ENCODE measurements around the gene SERP2. TPM values are rescaled to one million over a fixed set of nuclear protein-coding genes. Genes with fewer than 3 reads are reported as not detected.

The SERP2 gene
- total and polyA plus RNA-seq, 3 experiments from 2014 or later, result 0.47 to 0.57 (median 0.51) TPM

GRCh38 chr13:44412346-44412935 lies 38.8 kb downstream of the SERP2 start:
- no peak overlapping the region for H3K27ac Mint-ChIP-seq
- Histone ChIP-seq H3K4me1 (ENCODE audit: insufficient read depth, low read length) (no peaks in the 10 kb centered on the region), H3K36me3 (ENCODE audit: insufficient read depth, low read length) (no peaks in the 10 kb centered on the region), H3K27ac (ENCODE audit: low read depth, low read length) (no peak overlapping the region), H3K4me3 (ENCODE audit: low read length) (no peak overlapping the region), H3K9me3 (ENCODE audit: low read length) (no peaks in the 10 kb centered on the region), H3K27me3 (ENCODE audit: insufficient read depth, low read length, poor library complexity, severe bottlenecking) (no peaks in the 10 kb centered on the region)
- H3K9me3 Mint-ChIP-seq, result no peaks in the 10 kb centered on the region
- H3K36me3 Mint-ChIP-seq, result no peaks in the 10 kb centered on the region
- POLR2A ChIA-PET, result no interaction called here
- H3K4me3 Mint-ChIP-seq, result no peak overlapping the region
- CTCF ChIA-PET, result no interaction called here
- H3K4me1 Mint-ChIP-seq, result no peaks in the 10 kb centered on the region
- DNase-seq, result no peak
- peaks cover 1 to 10% of the 10 kb centered on the region in 2 donors for H3K27me3 Mint-ChIP-seq

- Histone ChIP-seq H3K27me3 (ENCODE audit: insufficient read depth, low read length, poor library complexity, severe bottlenecking) (no peaks in the 10 kb centered on the region), H3K4me3 (ENCODE audit: low read length) (no peak overlapping the region), H3K27ac (ENCODE audit: low read depth, low read length) (no peak overlapping the region), H3K4me1 (ENCODE audit: insufficient read depth, low read length) (no peaks in the 10 kb centered on the region), H3K36me3 (ENCODE audit: insufficient read depth, low read length) (no peaks in the 10 kb centered on the region), H3K9me3 (ENCODE audit: low read length) (no peaks in the 10 kb centered on the region)
- ChIA-PET CTCF (no interaction called here), POLR2A (no interaction called here)
- Mint-ChIP-seq H3K27ac (no peak overlapping the region), H3K36me3 (no peaks in the 10 kb centered on the region), H3K4me3 (no peak overlapping the region), H3K9me3 (no peaks in the 10 kb centered on the region), H3K4me1 (no peaks in the 10 kb centered on the region), H3K27me3 (peaks cover 2 to 13% of the 10 kb centered on the region in 2 donors)
- no peak for DNase-seq
These were observed 39.5 kb downstream of the SERP2 start for GRCh38 chr13:44413095-44413494.

- H3K4me3 ChIP-seq (ENCODE audit: low read length), result no peak overlapping the region
- no peaks in the 10 kb centered on the region for H3K36me3 ChIP-seq (ENCODE audit: insufficient read depth, low read length)
- H3K4me1 ChIP-seq (ENCODE audit: insufficient read depth, low read length), result no peaks in the 10 kb centered on the region
- ChIA-PET POLR2A (no interaction called here), CTCF (no interaction called here)
- no peak for DNase-seq
- Mint-ChIP-seq H3K27me3 (peaks cover 2 to 13% of the 10 kb centered on the region in 2 donors), H3K9me3 (no peaks in the 10 kb centered on the region), H3K36me3 (no peaks in the 10 kb centered on the region), H3K4me1 (no peaks in the 10 kb centered on the region), H3K27ac (no peak overlapping the region), H3K4me3 (peak overlapping the region in 2 of 7 donors; percentile 30 to 35)
- no peaks in the 10 kb centered on the region for H3K27me3 ChIP-seq (ENCODE audit: insufficient read depth, low read length, poor library complexity, severe bottlenecking)
- H3K9me3 ChIP-seq (ENCODE audit: low read length), result no peaks in the 10 kb centered on the region
- no peak overlapping the region for H3K27ac ChIP-seq (ENCODE audit: low read depth, low read length)
These were observed 41.1 kb downstream of the SERP2 start for GRCh38 chr13:44414716-44415115.

- CTCF ChIA-PET, result interaction anchor here (0.5 to 0.8 kb wide), 2 partner anchors 20 to 25 kb away, joined by 3 to 5 read pairs; no protein-coding TSS in a partner anchor
- Mint-ChIP-seq H3K9me3 (no peaks in the 10 kb centered on the region), H3K4me1 (no peaks in the 10 kb centered on the region), H3K27ac (no peak overlapping the region), H3K4me3 (no peak overlapping the region), H3K27me3 (peaks cover 5 to 7% of the 10 kb centered on the region in 2 donors), H3K36me3 (no peaks in the 10 kb centered on the region)
- no peaks in the 10 kb centered on the region for H3K9me3 ChIP-seq (ENCODE audit: low read length)
- no peak overlapping the region for H3K4me3 ChIP-seq (ENCODE audit: low read length)
- H3K27ac ChIP-seq (ENCODE audit: low read depth, low read length), result no peak overlapping the region
- no peak for DNase-seq
- no peaks in the 10 kb centered on the region for H3K27me3 ChIP-seq (ENCODE audit: insufficient read depth, low read length, poor library complexity, severe bottlenecking)
- no peaks in the 10 kb centered on the region for H3K4me1 ChIP-seq (ENCODE audit: insufficient read depth, low read length)
- no peaks in the 10 kb centered on the region for H3K36me3 ChIP-seq (ENCODE audit: insufficient read depth, low read length)
- POLR2A ChIA-PET, result no interaction called here
These were observed 42.2 kb downstream of the SERP2 start for GRCh38 chr13:44415815-44416214.

GRCh38 chr13:44416301-44416700 lies 42.7 kb downstream of the SERP2 start:
- Mint-ChIP-seq H3K27ac (no peak overlapping the region), H3K27me3 (peaks cover 8 to 11% of the 10 kb centered on the region in 2 donors), H3K9me3 (no peaks in the 10 kb centered on the region), H3K36me3 (no peaks in the 10 kb centered on the region), H3K4me1 (no peaks in the 10 kb centered on the region), H3K4me3 (no peak overlapping the region)
- no peak overlapping the region for H3K27ac ChIP-seq (ENCODE audit: low read depth, low read length)
- no peaks in the 10 kb centered on the region for H3K27me3 ChIP-seq (ENCODE audit: insufficient read depth, low read length, poor library complexity, severe bottlenecking)
- no peaks in the 10 kb centered on the region for H3K4me1 ChIP-seq (ENCODE audit: insufficient read depth, low read length)
- no peak overlapping the region for H3K4me3 ChIP-seq (ENCODE audit: low read length)
- POLR2A ChIA-PET, result no interaction called here
- H3K9me3 ChIP-seq (ENCODE audit: low read length), result no peaks in the 10 kb centered on the region
- no peak for DNase-seq
- no peaks in the 10 kb centered on the region for H3K36me3 ChIP-seq (ENCODE audit: insufficient read depth, low read length)
- CTCF ChIA-PET, result interaction anchor here (0.5 to 0.8 kb wide), 2 partner anchors 19 to 24 kb away, joined by 3 to 5 read pairs; no protein-coding TSS in a partner anchor

- Histone ChIP-seq H3K4me1 (ENCODE audit: insufficient read depth, low read length) (no peaks in the 10 kb centered on the region), H3K27me3 (ENCODE audit: insufficient read depth, low read length, poor library complexity, severe bottlenecking) (no peaks in the 10 kb centered on the region), H3K9me3 (ENCODE audit: low read length) (no peaks in the 10 kb centered on the region), H3K4me3 (ENCODE audit: low read length) (no peak overlapping the region), H3K27ac (ENCODE audit: low read depth, low read length) (no peak overlapping the region), H3K36me3 (ENCODE audit: insufficient read depth, low read length) (no peaks in the 10 kb centered on the region)
- ChIA-PET CTCF (interaction anchor here (1.1 kb wide), 1 partner anchor 10 kb away, joined by 3 read pairs; no protein-coding TSS in a partner anchor), POLR2A (no interaction called here)
- Mint-ChIP-seq H3K27me3 (peaks cover 8 to 13% of the 10 kb centered on the region in 2 donors), H3K27ac (no peak overlapping the region), H3K36me3 (no peaks in the 10 kb centered on the region), H3K4me3 (no peak overlapping the region), H3K4me1 (no peaks in the 10 kb centered on the region), H3K9me3 (no peaks in the 10 kb centered on the region)
- DNase-seq, result no peak
These were observed 43.1 kb downstream of the SERP2 start for GRCh38 chr13:44416744-44417143.

GRCh38 chr13:44417446-44417845 lies 43.8 kb downstream of the SERP2 start:
- Mint-ChIP-seq H3K4me3 (no peak overlapping the region), H3K9me3 (no peaks in the 10 kb centered on the region), H3K36me3 (no peaks in the 10 kb centered on the region), H3K4me1 (no peaks in the 10 kb centered on the region), H3K27me3 (peaks cover 8 to 20% of the 10 kb centered on the region in 2 donors), H3K27ac (no peak overlapping the region)
- no peaks in the 10 kb centered on the region for H3K9me3 ChIP-seq (ENCODE audit: low read length)
- POLR2A ChIA-PET, result no interaction called here
- H3K4me1 ChIP-seq (ENCODE audit: insufficient read depth, low read length), result no peaks in the 10 kb centered on the region
- DNase-seq, result no peak
- no peaks in the 10 kb centered on the region for H3K36me3 ChIP-seq (ENCODE audit: insufficient read depth, low read length)
- H3K4me3 ChIP-seq (ENCODE audit: low read length), result no peak overlapping the region
- H3K27me3 ChIP-seq (ENCODE audit: insufficient read depth, low read length, poor library complexity, severe bottlenecking), result no peaks in the 10 kb centered on the region
- no peak overlapping the region for H3K27ac ChIP-seq (ENCODE audit: low read depth, low read length)
- CTCF ChIA-PET, result interaction anchor here (1.1 kb wide), 1 partner anchor 10 kb away, joined by 3 read pairs; no protein-coding TSS in a partner anchor

- peaks cover 8 to 23% of the 10 kb centered on the region in 2 donors for H3K27me3 Mint-ChIP-seq
- ChIA-PET CTCF (interaction anchor here (1.1 kb wide), 1 partner anchor 9 kb away, joined by 3 read pairs; no protein-coding TSS in a partner anchor), POLR2A (no interaction called here)
- Histone ChIP-seq H3K4me1 (ENCODE audit: insufficient read depth, low read length) (no peaks in the 10 kb centered on the region), H3K9me3 (ENCODE audit: low read length) (no peaks in the 10 kb centered on the region), H3K27me3 (ENCODE audit: insufficient read depth, low read length, poor library complexity, severe bottlenecking) (peaks cover 2% of the 10 kb centered on the region), H3K36me3 (ENCODE audit: insufficient read depth, low read length) (no peaks in the 10 kb centered on the region), H3K4me3 (ENCODE audit: low read length) (no peak overlapping the region), H3K27ac (ENCODE audit: low read depth, low read length) (no peak overlapping the region)
- H3K4me1 Mint-ChIP-seq, result no peaks in the 10 kb centered on the region
- no peak overlapping the region for H3K4me3 Mint-ChIP-seq
- no peaks in the 10 kb centered on the region for H3K36me3 Mint-ChIP-seq
- no peaks in the 10 kb centered on the region for H3K9me3 Mint-ChIP-seq
- H3K27ac Mint-ChIP-seq, result no peak overlapping the region
- no peak for DNase-seq
These were observed 44.3 kb downstream of the SERP2 start for GRCh38 chr13:44417876-44418275.

All from CD8-positive, alpha-beta memory T cell (primary cell).